Measurements from ENCODE around the gene GMPS.

The GMPS gene

GRCh38 chr3:155941354-155941753 is 70.9 kb downstream of the GMPS start:
- Histone ChIP-seq H3K23ac (ENCODE audit: low read length) (no peak overlapping the region), H3K4me2 (ENCODE audit: low read length) (no peak overlapping the region), H4K12ac (ENCODE audit: low read depth, low read length) (no peak overlapping the region), H2AFZ (ENCODE audit: insufficient read depth, low read length, poor library complexity) (no peak overlapping the region), H3K9me3 (ENCODE audit: insufficient read depth, low read depth, low read length) (no peaks in the 10 kb centered on the region), H3K79me1 (ENCODE audit: low read length) (no peaks in the 10 kb centered on the region), H2BK12ac (ENCODE audit: low read length) (no peak overlapping the region), H3K14ac (ENCODE audit: low read length) (no peak overlapping the region), H2BK5ac (ENCODE audit: low read depth, low read length, poor library complexity) (no peak overlapping the region), H3K4me3 (ENCODE audit: low read depth, low read length) (no peak overlapping the region), H3K79me2 (ENCODE audit: control insufficient read depth, insufficient read depth, low read length, poor library complexity) (no peaks in the 10 kb centered on the region), H2BK120ac (ENCODE audit: insufficient read depth, low read length, poor library complexity) (no peak overlapping the region), H3K18ac (ENCODE audit: low read length) (no peak overlapping the region), H3K4ac (ENCODE audit: low read depth, low read length) (no peak overlapping the region), H3K36me3 (ENCODE audit: control insufficient read depth in 1 of 2, insufficient read depth in 2 of 2, low read length in 2 of 2) (peaks cover 2 to 8% of the 10 kb centered on the region in 2 experiments), H4K91ac (ENCODE audit: low read depth, low read length) (no peak overlapping the region), H3K4me1 (ENCODE audit: control insufficient read depth in 1 of 2, insufficient read depth in 2 of 2, low read length in 2 of 2) (no peaks in the 10 kb centered on the region), H3K9ac (ENCODE audit: low read length) (no peak overlapping the region), H3K27me3 (ENCODE audit: insufficient read depth, low read length) (no peaks in the 10 kb centered on the region), H3K27ac (ENCODE audit: low read depth, low read length) (no peak overlapping the region), H2AK5ac (ENCODE audit: low read length) (no peak overlapping the region), H4K8ac (ENCODE audit: low read depth, low read length) (no peak overlapping the region)
- no peak for DNase-seq
- no CpG with 5 or more reads among the region's 5 CpGs for WGBS (ENCODE audit: extremely low coverage, insufficient coverage, insufficient read length)

GRCh38 chr3:155944081-155944480 is 73.6 kb downstream of the GMPS start:
- no CpG with 5 or more reads among the region's 2 CpGs for WGBS (ENCODE audit: extremely low coverage, insufficient coverage, insufficient read length)

DNA sequence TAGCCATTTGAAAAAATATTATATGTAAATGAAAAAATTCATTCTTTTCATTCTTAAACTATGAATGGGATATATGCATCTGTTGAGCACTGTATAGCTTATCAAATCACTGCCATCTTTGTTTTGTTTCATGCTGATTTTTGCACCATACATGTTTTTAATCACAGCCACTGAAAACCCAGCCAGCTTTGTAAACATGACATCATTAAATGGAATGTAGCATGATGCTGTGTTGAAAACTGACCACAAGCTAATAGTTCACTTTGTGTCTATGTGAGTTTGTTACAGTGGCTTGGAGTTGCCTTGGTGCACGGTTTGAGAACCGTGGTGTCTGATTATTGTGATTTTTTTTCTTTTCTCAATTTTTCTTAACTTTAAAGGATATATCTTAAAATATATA is 75.7 kb downstream of the GMPS start:
- Histone ChIP-seq H3K9me3 (ENCODE audit: insufficient read depth, low read depth, low read length) (no peaks in the 10 kb centered on the region), H3K14ac (ENCODE audit: low read length) (no peak overlapping the region), H4K8ac (ENCODE audit: low read depth, low read length) (no peak overlapping the region), H3K27ac (ENCODE audit: low read depth, low read length) (no peak overlapping the region), H3K4me2 (ENCODE audit: low read length) (no peak overlapping the region), H4K91ac (ENCODE audit: low read depth, low read length) (no peak overlapping the region), H3K4me1 (ENCODE audit: control insufficient read depth in 1 of 2, insufficient read depth in 2 of 2, low read length in 2 of 2) (no peaks in the 10 kb centered on the region), H3K18ac (ENCODE audit: low read length) (no peak overlapping the region), H3K4ac (ENCODE audit: low read depth, low read length) (no peak overlapping the region), H2AFZ (ENCODE audit: insufficient read depth, low read length, poor library complexity) (no peak overlapping the region), H2BK120ac (ENCODE audit: insufficient read depth, low read length, poor library complexity) (no peak overlapping the region), H3K36me3 (ENCODE audit: control insufficient read depth in 1 of 2, insufficient read depth in 2 of 2, low read length in 2 of 2) (peaks cover 1 to 2% of the 10 kb centered on the region in 2 experiments), H3K27me3 (ENCODE audit: insufficient read depth, low read length) (no peaks in the 10 kb centered on the region), H2AK5ac (ENCODE audit: low read length) (no peak overlapping the region), H2BK5ac (ENCODE audit: low read depth, low read length, poor library complexity) (no peak overlapping the region), H2BK12ac (ENCODE audit: low read length) (no peak overlapping the region), H3K4me3 (ENCODE audit: low read depth, low read length) (no peak overlapping the region), H3K79me1 (ENCODE audit: low read length) (no peaks in the 10 kb centered on the region), H3K79me2 (ENCODE audit: control insufficient read depth, insufficient read depth, low read length, poor library complexity) (no peaks in the 10 kb centered on the region), H3K9ac (ENCODE audit: low read length) (no peak overlapping the region), H3K23ac (ENCODE audit: low read length) (no peak overlapping the region), H4K12ac (ENCODE audit: low read depth, low read length) (no peak overlapping the region)
- no CpG with 5 or more reads among the region's 2 CpGs for WGBS (ENCODE audit: extremely low coverage, insufficient coverage, insufficient read length)
- peak in 1 of 2 donors; percentile 39 for DNase-seq

More at GRCh38 chr3:155944081-155944480, 73.6 kb downstream of the GMPS start:
- Histone ChIP-seq H3K4me2 (ENCODE audit: low read length) (no peak overlapping the region), H3K79me2 (ENCODE audit: control insufficient read depth, insufficient read depth, low read length, poor library complexity) (no peaks in the 10 kb centered on the region), H3K9me3 (ENCODE audit: insufficient read depth, low read depth, low read length) (no peaks in the 10 kb centered on the region), H2AK5ac (ENCODE audit: low read length) (no peak overlapping the region), H3K18ac (ENCODE audit: low read length) (no peak overlapping the region), H3K9ac (ENCODE audit: low read length) (no peak overlapping the region), H3K79me1 (ENCODE audit: low read length) (no peaks in the 10 kb centered on the region), H2AFZ (ENCODE audit: insufficient read depth, low read length, poor library complexity) (no peak overlapping the region), H3K14ac (ENCODE audit: low read length) (no peak overlapping the region), H3K23ac (ENCODE audit: low read length) (no peak overlapping the region), H2BK5ac (ENCODE audit: low read depth, low read length, poor library complexity) (no peak overlapping the region), H3K27me3 (ENCODE audit: insufficient read depth, low read length) (no peaks in the 10 kb centered on the region), H4K12ac (ENCODE audit: low read depth, low read length) (no peak overlapping the region), H3K4me3 (ENCODE audit: low read depth, low read length) (no peak overlapping the region), H3K36me3 (ENCODE audit: control insufficient read depth in 1 of 2, insufficient read depth in 2 of 2, low read length in 2 of 2) (peaks cover 0 to 1% of the 10 kb centered on the region in 2 experiments), H4K91ac (ENCODE audit: low read depth, low read length) (no peak overlapping the region), H3K4ac (ENCODE audit: low read depth, low read length) (no peak overlapping the region), H2BK12ac (ENCODE audit: low read length) (no peak overlapping the region), H3K27ac (ENCODE audit: low read depth, low read length) (no peak overlapping the region), H4K8ac (ENCODE audit: low read depth, low read length) (no peak overlapping the region), H3K4me1 (ENCODE audit: control insufficient read depth in 1 of 2, insufficient read depth in 2 of 2, low read length in 2 of 2) (no peaks in the 10 kb centered on the region), H2BK120ac (ENCODE audit: insufficient read depth, low read length, poor library complexity) (no peak overlapping the region)
- DNase-seq, result no peak

GRCh38 chr3:155948476-155948875 is 78.0 kb downstream of the GMPS start:
- Histone ChIP-seq H2BK120ac (ENCODE audit: insufficient read depth, low read length, poor library complexity) (no peak overlapping the region), H3K4me2 (ENCODE audit: low read length) (no peak overlapping the region), H3K23ac (ENCODE audit: low read length) (no peak overlapping the region), H3K9me3 (ENCODE audit: insufficient read depth, low read depth, low read length) (no peaks in the 10 kb centered on the region), H3K4ac (ENCODE audit: low read depth, low read length) (no peak overlapping the region), H3K18ac (ENCODE audit: low read length) (no peak overlapping the region), H3K27me3 (ENCODE audit: insufficient read depth, low read length) (no peaks in the 10 kb centered on the region), H2BK12ac (ENCODE audit: low read length) (no peak overlapping the region), H3K79me2 (ENCODE audit: control insufficient read depth, insufficient read depth, low read length, poor library complexity) (no peaks in the 10 kb centered on the region), H3K4me1 (ENCODE audit: control insufficient read depth in 1 of 2, insufficient read depth in 2 of 2, low read length in 2 of 2) (no peaks in the 10 kb centered on the region), H4K91ac (ENCODE audit: low read depth, low read length) (no peak overlapping the region), H3K14ac (ENCODE audit: low read length) (no peak overlapping the region), H2BK5ac (ENCODE audit: low read depth, low read length, poor library complexity) (no peak overlapping the region), H3K27ac (ENCODE audit: low read depth, low read length) (no peak overlapping the region), H3K4me3 (ENCODE audit: low read depth, low read length) (no peak overlapping the region), H3K36me3 (ENCODE audit: control insufficient read depth in 1 of 2, insufficient read depth in 2 of 2, low read length in 2 of 2) (peaks cover 0 to 2% of the 10 kb centered on the region in 2 experiments), H2AFZ (ENCODE audit: insufficient read depth, low read length, poor library complexity) (no peak overlapping the region), H4K12ac (ENCODE audit: low read depth, low read length) (no peak overlapping the region), H4K8ac (ENCODE audit: low read depth, low read length) (no peak overlapping the region), H3K79me1 (ENCODE audit: low read length) (no peaks in the 10 kb centered on the region), H2AK5ac (ENCODE audit: low read length) (no peak overlapping the region), H3K9ac (ENCODE audit: low read length) (no peak overlapping the region)
- DNase-seq, result no peak
- WGBS (ENCODE audit: extremely low coverage, insufficient coverage, insufficient read length), result no CpG with 5 or more reads among the region's 4 CpGs
